Thyroid gland (tissue), 4 donors: ENCODE results near the gene OXT. TPM values are rescaled to one million over a fixed set of nuclear protein-coding genes. Genes with fewer than 3 reads are reported as not detected.

ENCODE experiments used
- DNase-seq, 2 donors: peaks; one replicate each; pipeline ENCODE4 v3.0.0-alpha.2; 2019
- H3K27ac ChIP-seq, 3 donors: fragments of 200-600 bp; sonication (generic); 1 replicate in 2 of 3; 2 replicates in 1 of 3; pipeline ENCODE4 v1.5.1; 2016 to 2019; ENCODE audit warnings: mild to moderate bottlenecking in 1 of 3, moderate library complexity in 1 of 3
- H3K27me3 ChIP-seq: fragments of 200-600 bp; sonication (generic); one replicate; pipeline ENCODE4 v1.5.1; 2019
- H3K36me3 ChIP-seq, 2 donors: fragments of 200-600 bp; sonication (generic); one replicate each; pipeline ENCODE4 v1.5.1; 2016 to 2019
- H3K4me1 ChIP-seq, 2 donors: fragments of 200-600 bp; sonication (generic); one replicate each; pipeline ENCODE4 v1.5.1; 2017 to 2019
- H3K4me3 ChIP-seq, 3 donors: fragments of 200-600 bp; sonication (generic); replicated peaks in 1 of 3; 1 replicate in 2 of 3; 2 replicates in 1 of 3; pipeline ENCODE4 v1.5.1; 2016; ENCODE audit warnings: mild to moderate bottlenecking in 1 of 3
- H3K9me3 ChIP-seq: fragments of 200-600 bp; sonication (generic); one replicate; pipeline ENCODE4 v1.5.1; 2017
- POLR2A ChIP-seq, 2 donors: fragments of 450-650 bp; IDR thresholded peaks; one replicate each; pipeline ENCODE4 v1.6.1; 2017; ENCODE audit warnings: antibody characterized with exemption in 2 of 2, mild to moderate bottlenecking in 2 of 2, moderate library complexity in 1 of 2
- WGBS, 2 donors: methylation state at CpG; one replicate each; pipeline ENCODE4 v1.1.5; 2017; 5-methylcytosine and 5-hydroxymethylcytosine counted together
- intact Hi-C: fragments of 100-400 bp; cut with DNase I; formaldehyde crosslinking; loops from one replicate; pipeline ENCODE4 v1.15.1; 2023
- total RNA-seq, 4 donors: library from RNA; depleted of rRNA; stranded (reverse); fragments of >200 nt; gene quantifications; one replicate each; pipeline ENCODE4 v1.2.3, GENCODE V29; 2016
- TF ChIP-seq, protein P1 (sequence below), 6 experiments: fragments of 200-600 bp in 3 of 6; fragments of 450-650 bp in 3 of 6; sonication (generic) in 3 of 6; IDR thresholded peaks; one replicate each; pipeline ENCODE4 v1.5.1; 2016 to 2019; ENCODE audit warnings: antibody characterized with exemption in 6 of 6, mild to moderate bottlenecking in 2 of 6, inconsistent platforms in 1 of 6, moderate library complexity in 1 of 6

The OXT gene
- total RNA-seq, 4 donors from 2014 or later, result not detected

DNA sequence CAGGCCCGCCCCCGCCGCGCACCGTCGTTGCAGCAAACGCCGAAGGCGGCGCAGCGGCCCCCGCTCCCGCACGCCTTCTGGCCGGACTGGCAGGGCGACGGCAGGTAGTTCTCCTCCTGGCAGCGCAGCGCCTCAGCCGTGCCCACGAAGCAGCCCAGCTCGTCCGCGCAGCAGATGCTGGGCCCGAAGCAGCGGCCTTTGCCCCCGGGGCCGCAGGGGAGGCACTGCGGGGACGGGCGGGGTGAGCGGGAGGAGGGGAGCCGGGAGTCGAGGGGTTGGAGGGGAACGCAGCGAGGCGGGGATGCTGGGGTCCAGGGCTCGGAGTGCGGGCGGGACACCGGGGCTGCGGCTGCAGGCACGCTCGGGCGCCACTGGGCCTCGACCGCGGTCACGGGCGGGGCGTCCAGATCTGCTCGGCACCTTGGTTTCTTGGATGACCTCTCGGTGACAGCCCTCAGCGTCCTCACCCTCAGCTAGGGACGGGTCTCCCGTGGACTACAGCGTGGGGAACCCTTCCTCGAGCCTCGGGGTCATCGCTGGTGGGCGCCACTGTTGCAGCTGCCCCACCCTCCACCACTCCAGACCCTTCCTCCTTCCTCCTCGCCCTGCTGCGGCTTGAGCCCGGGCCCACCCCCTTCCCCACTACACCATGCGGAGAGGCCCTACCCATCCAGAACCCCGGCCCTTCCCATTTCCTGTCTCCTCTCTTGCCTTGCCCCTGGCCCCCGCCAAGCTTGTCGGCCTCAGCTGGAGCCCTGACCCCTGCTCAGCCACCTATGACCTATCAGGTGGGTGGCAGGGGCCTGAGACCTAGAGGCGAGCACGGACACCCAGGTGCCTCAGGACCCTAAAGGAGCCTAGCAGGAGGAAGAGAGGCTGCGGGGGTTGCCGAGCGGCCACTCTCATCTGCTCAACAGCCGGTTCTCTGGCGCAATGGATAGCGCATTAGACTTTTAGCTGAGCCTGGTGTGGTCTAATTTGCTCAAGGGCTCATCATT lies 11.8 kb downstream of the OXT start:
- no peaks in the 10 kb centered on the region for H3K9me3 ChIP-seq
- no peak overlapping the region for H3K27ac ChIP-seq
- no peaks in the 10 kb centered on the region for H3K36me3 ChIP-seq
- peak overlapping the region in 1 of 3 donors; percentile 15 for H3K4me3 ChIP-seq
- peaks cover 3 to 13% of the 10 kb centered on the region in 2 donors for H3K4me1 ChIP-seq
- WGBS, 2 donors, result 15 to 44% methylated on average over 20 to 31 of the region's 76 CpGs
- TF ChIP-seq POLR2A (IDR thresholded peaks at IDR 0.05), result no peak
- TF ChIP-seq, protein P1, sequence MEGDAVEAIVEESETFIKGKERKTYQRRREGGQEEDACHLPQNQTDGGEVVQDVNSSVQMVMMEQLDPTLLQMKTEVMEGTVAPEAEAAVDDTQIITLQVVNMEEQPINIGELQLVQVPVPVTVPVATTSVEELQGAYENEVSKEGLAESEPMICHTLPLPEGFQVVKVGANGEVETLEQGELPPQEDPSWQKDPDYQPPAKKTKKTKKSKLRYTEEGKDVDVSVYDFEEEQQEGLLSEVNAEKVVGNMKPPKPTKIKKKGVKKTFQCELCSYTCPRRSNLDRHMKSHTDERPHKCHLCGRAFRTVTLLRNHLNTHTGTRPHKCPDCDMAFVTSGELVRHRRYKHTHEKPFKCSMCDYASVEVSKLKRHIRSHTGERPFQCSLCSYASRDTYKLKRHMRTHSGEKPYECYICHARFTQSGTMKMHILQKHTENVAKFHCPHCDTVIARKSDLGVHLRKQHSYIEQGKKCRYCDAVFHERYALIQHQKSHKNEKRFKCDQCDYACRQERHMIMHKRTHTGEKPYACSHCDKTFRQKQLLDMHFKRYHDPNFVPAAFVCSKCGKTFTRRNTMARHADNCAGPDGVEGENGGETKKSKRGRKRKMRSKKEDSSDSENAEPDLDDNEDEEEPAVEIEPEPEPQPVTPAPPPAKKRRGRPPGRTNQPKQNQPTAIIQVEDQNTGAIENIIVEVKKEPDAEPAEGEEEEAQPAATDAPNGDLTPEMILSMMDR (IDR thresholded peaks at IDR 0.05), result no peak
- intact Hi-C loops, result no loop called here
- DNase-seq, result no peak
- H3K27me3 ChIP-seq, result peaks cover 7% of the 10 kb centered on the region

DNA sequence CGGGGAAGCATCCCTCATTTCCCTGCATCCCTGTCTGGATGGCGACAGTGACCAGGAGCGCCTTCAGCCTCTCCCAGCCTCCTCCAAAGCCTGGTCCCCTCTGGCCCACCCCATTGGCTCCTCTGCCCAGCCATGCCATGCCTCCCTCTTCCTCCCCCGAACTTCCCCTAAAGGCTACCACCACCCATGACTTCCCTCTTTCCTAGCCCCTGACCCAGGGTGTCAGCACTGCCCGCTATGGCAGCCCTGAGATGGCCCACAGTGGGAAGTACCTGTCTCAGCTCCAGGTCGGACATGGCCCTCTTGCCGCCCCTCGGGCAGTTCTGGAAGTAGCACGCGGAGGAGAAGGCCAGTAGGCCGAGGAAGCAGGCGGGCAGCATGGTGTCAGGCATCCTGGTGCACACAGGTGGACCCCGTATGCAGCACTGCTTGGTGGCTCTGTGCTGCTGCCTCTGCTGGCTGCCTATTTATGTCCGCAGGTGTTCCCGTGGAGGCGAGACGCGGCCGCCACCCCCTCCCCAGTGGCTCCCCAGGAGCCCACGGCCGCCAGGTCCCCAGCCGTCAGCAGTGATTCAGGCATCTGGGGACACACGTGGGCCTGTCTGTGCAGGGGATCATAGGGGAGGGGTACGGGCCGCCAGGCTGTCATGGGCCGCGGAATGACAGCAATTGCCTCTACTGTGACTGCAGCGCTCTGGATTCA lies 13.0 kb downstream of the OXT start, which contains the start of gene AVP:
Gene AVP (minus strand): TSS at position 442 of the 703 bp plus-strand sequence. CDS start 50 bp downstream, at position 392.
- no peak for DNase-seq
- Histone ChIP-seq H3K9me3 (no peaks in the 10 kb centered on the region), H3K36me3 (no peaks in the 10 kb centered on the region), H3K4me3 (no peak within 1 kb of the TSS), H3K4me1 (peaks cover 3 to 13% of the 10 kb centered on the region in 2 donors), H3K27ac (no peak within 1 kb of the TSS), H3K27me3 (peaks cover 7% of the 10 kb centered on the region)
- intact Hi-C loops, result no loop called here
- TF ChIP-seq POLR2A (IDR thresholded peaks at IDR 0.05), result no peak
- TF ChIP-seq, protein P1 (IDR thresholded peaks at IDR 0.05), result no peak
- 86 to 87% methylated on average over 21 to 27 of the region's 28 CpGs for WGBS, 2 donors

DNA sequence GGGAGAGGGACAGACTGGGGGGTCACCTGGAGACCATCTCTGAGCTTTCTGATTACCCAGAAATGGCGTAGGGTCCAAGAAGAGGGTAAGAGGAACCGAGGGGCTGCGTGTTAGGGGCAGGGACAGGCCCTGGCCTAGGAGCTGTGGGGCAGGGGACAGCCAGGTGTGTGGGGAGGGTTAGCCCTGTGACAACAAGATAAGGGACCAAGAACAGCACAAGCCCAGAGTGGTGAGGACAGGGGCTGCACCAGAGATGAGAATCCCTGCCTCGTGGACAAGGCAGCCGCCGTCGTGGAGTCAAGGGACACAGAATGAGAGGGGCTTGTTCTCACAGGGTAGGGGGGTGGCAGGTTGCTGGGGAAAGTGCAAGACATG lies 13.6 kb downstream of the OXT start:
- H3K4me3 ChIP-seq, result no peak overlapping the region
- 92 to 94% methylated on average over 7 of the region's 7 CpGs for WGBS, 2 donors

DNA sequence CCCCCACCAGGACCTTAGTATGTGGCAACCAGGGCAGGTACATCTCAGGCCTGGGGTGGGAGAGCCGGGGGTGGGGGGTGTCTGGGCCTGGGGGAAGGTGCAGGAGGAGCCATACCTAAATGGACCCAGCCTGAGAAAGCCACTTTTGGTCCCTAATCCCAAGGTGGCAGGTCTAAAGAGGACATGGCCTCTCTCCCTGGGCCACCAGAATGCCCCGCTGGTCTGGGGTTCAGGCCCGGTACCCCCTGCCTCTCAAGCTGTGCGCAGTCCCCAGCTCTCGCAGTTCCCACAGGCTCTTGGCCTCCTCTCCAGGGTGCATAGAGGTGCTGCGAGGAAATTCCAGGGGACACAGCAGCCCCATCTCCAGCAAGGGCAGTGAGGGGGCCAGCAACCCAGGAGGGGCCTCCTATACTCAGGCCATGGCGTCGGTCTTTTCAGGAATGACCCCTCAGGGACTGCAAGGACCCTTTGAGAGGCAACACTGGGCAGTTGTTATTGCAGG lies 14.2 kb downstream of the OXT start:
- WGBS, 2 donors, result 93 to 100% methylated on average over 1 to 8 of the region's 8 CpGs
- Histone ChIP-seq H3K4me3 (no peak overlapping the region), H3K27me3 (peaks cover 7% of the 10 kb centered on the region), H3K9me3 (no peaks in the 10 kb centered on the region), H3K27ac (no peak overlapping the region), H3K4me1 (peaks cover 3 to 13% of the 10 kb centered on the region in 2 donors), H3K36me3 (no peaks in the 10 kb centered on the region)
- TF ChIP-seq, protein P1 (IDR thresholded peaks at IDR 0.05), result no peak
- no peak for TF ChIP-seq POLR2A (IDR thresholded peaks at IDR 0.05)
- intact Hi-C loops, result no loop called here
- DNase-seq, result no peak

More for the DNA sequence above, 13.6 kb downstream of the OXT start:
- intact Hi-C loops, result no loop called here
- Histone ChIP-seq H3K27me3 (peaks cover 7% of the 10 kb centered on the region), H3K4me1 (peaks cover 3 to 13% of the 10 kb centered on the region in 2 donors), H3K9me3 (no peaks in the 10 kb centered on the region), H3K36me3 (no peaks in the 10 kb centered on the region), H3K27ac (no peak overlapping the region)
- DNase-seq, result no peak
- TF ChIP-seq, protein P1 (IDR thresholded peaks at IDR 0.05), result no peak
- no peak for TF ChIP-seq POLR2A (IDR thresholded peaks at IDR 0.05)
